ENCODE results near the gene ADGRB3. TPM values are rescaled to one million over a fixed set of nuclear protein-coding genes. Genes with fewer than 3 reads are reported as not detected.

The ADGRB3 gene
- polyA plus RNA-seq, 1 of the 3 experiments (the other 2 are of a cell fraction) = 0.12 TPM

GRCh38 chr6:69181964-69182363 lies 546.9 kb downstream of the ADGRB3 start:
- no peaks in the 10 kb centered on the region for H3K79me2 ChIP-seq (ENCODE audit: insufficient read depth)
- H3K9me2 ChIP-seq = no peaks in the 10 kb centered on the region
- POLR2A ChIA-PET = no interaction called here
- H3K36me3 ChIP-seq (replicated peaks in 1 of 2; ENCODE audit: control insufficient read depth in 1 of 2, insufficient read depth in 2 of 2, low read length in 1 of 2) = no peaks in the 10 kb centered on the region
- H3K4me2 ChIP-seq = no peak overlapping the region
- no peak overlapping the region for H3K9ac ChIP-seq
- CTCF ChIA-PET = no interaction called here
- no peaks in the 10 kb centered on the region for H4K20me1 ChIP-seq (ENCODE audit: insufficient read depth)
- TF ChIP-seq NFIC (IDR thresholded peaks at IDR 0.05; ENCODE audit: borderline replicate concordance) (no peak), GATA2 (CRISPR knock-in tag; IDR thresholded peaks at IDR 0.05) (no peak), MXI1 (IDR thresholded peaks at IDR 0.05; ENCODE audit: low read depth, low read length) (no peak), MEF2A (IDR thresholded peaks at IDR 0.05; ENCODE audit: borderline replicate concordance, low read depth) (no peak), CTCF (IDR thresholded peaks at IDR 0.05) (no peak), TCF12 (IDR thresholded peaks at IDR 0.05) (no peak)
- H3K27ac ChIP-seq (ENCODE audit: low read depth in 2 of 2, low read length in 1 of 2) = no peak overlapping the region
- 39% methylated on average over 3 of the region's 3 CpGs for WGBS (ENCODE audit: low lambda C conversion rate)
- H3K9me3 ChIP-seq = no peaks in the 10 kb centered on the region
- no peak overlapping the region for H2AFZ ChIP-seq (ENCODE audit: low read depth)
- DNase-seq = no peak
- H3K27me3 ChIP-seq (ENCODE audit: insufficient read depth) = no peaks in the 10 kb centered on the region
- no peaks in the 10 kb centered on the region for H3F3A ChIP-seq (replicated peaks; ENCODE audit: insufficient read depth)
- H3K4me3 ChIP-seq (ENCODE audit: low read depth in 2 of 2, low read length in 1 of 2) = no peak overlapping the region
- H3K4me1 ChIP-seq (ENCODE audit: control insufficient read depth in 1 of 2, insufficient read depth in 2 of 2, low read depth in 1 of 2, low read length in 1 of 2) = no peaks in the 10 kb centered on the region; a peak in 1 of 4 replicates

- Histone ChIP-seq H3K4me3 (ENCODE audit: low read depth in 2 of 2, low read length in 1 of 2) (no peak overlapping the region), H3F3A (replicated peaks; ENCODE audit: insufficient read depth) (no peaks in the 10 kb centered on the region), H3K9me3 (no peaks in the 10 kb centered on the region), H4K20me1 (ENCODE audit: insufficient read depth) (no peaks in the 10 kb centered on the region), H3K79me2 (ENCODE audit: insufficient read depth) (no peaks in the 10 kb centered on the region), H3K36me3 (replicated peaks in 1 of 2; ENCODE audit: control insufficient read depth in 1 of 2, insufficient read depth in 2 of 2, low read length in 1 of 2) (no peaks in the 10 kb centered on the region), H3K4me2 (no peak overlapping the region), H3K4me1 (ENCODE audit: control insufficient read depth in 1 of 2, insufficient read depth in 2 of 2, low read depth in 1 of 2, low read length in 1 of 2) (no peaks in the 10 kb centered on the region; a peak in 2 of 4 replicates), H2AFZ (ENCODE audit: low read depth) (no peak overlapping the region), H3K27me3 (ENCODE audit: insufficient read depth) (no peaks in the 10 kb centered on the region), H3K9me2 (no peaks in the 10 kb centered on the region), H3K27ac (ENCODE audit: low read depth in 2 of 2, low read length in 1 of 2) (no peak overlapping the region), H3K9ac (no peak overlapping the region)
- ChIA-PET POLR2A (no interaction called here), CTCF (interaction anchor here (0.7 to 1.0 kb wide), 2 partner anchors 23 to 407 kb away, joined by 3 to 4 read pairs; no protein-coding TSS in a partner anchor)
- WGBS (ENCODE audit: low lambda C conversion rate) = 46% methylated on average over 3 of the region's 3 CpGs
- no peak for TF ChIP-seq CHD2 (IDR thresholded peaks at IDR 0.05; ENCODE audit: low read length, partially characterized antibody)
- TF ChIP-seq FOXJ3 (CRISPR knock-in tag; IDR thresholded peaks at IDR 0.05) = no peak
- no peak for TF ChIP-seq YY1 (IDR thresholded peaks at IDR 0.05; ENCODE audit: low read depth)
- TF ChIP-seq EZH2phosphoT487 (IDR thresholded peaks at IDR 0.05; ENCODE audit: borderline replicate concordance, low read depth) = no peak
- TF ChIP-seq TCF12 (IDR thresholded peaks at IDR 0.05) = no peak
- no peak for TF ChIP-seq MEF2A (IDR thresholded peaks at IDR 0.05; ENCODE audit: borderline replicate concordance, low read depth)
- TF ChIP-seq USF1 (IDR thresholded peaks at IDR 0.05; ENCODE audit: borderline replicate concordance, low read depth) = no peak
- TF ChIP-seq PBX3 (IDR thresholded peaks at IDR 0.05) = no peak
- TF ChIP-seq POLR2AphosphoS5 (IDR thresholded peaks at IDR 0.05; ENCODE audit: low read depth, low read length) = no peak
- TF ChIP-seq FOXM1 (IDR thresholded peaks at IDR 0.05; ENCODE audit: low read depth) = no peak
- TF ChIP-seq TEAD4 (IDR thresholded peaks at IDR 0.05; ENCODE audit: borderline replicate concordance, insufficient read depth) = no peak
- no peak for TF ChIP-seq MAX (IDR thresholded peaks at IDR 0.05; ENCODE audit: low read depth)
- no peak for TF ChIP-seq RFX5 (IDR thresholded peaks at IDR 0.05; ENCODE audit: low read length)
- no peak for TF ChIP-seq RAD21 (IDR thresholded peaks at IDR 0.05; ENCODE audit: low read length)
- TF ChIP-seq ELF1 (IDR thresholded peaks at IDR 0.05) = no peak
- no peak for TF ChIP-seq TAF1 (IDR thresholded peaks at IDR 0.05; ENCODE audit: borderline replicate concordance, low read depth, low read length)
- no peak for DNase-seq
Observed at GRCh38 chr6:69185276-69185675, 550.2 kb downstream of the ADGRB3 start.
